C4-2B (cell line): Measurements from ENCODE around the gene CTTNBP2NL.
A peak's percentile ranks its signal among the peaks of the same experiment; 100 is the strongest.
"Not testable (repeated sequence)": the region's sequence is repeated elsewhere in the genome, so short reads cannot be mapped to it uniquely, and the experiment has no call there.

ENCODE experiments used
- H3K27ac ChIP-seq: fragments of 450-650 bp; 2 replicates; pipeline ENCODE4 v1.5.1; 2017
- CTCF ChIP-seq: fragments of 450-650 bp; conservative IDR thresholded peaks from 2 replicates; pipeline ENCODE4 v1.5.1; 2017; ENCODE audit warnings: mild to moderate bottlenecking
- ZFX ChIP-seq: fragments of 450-650 bp; IDR thresholded peaks from 2 replicates; pipeline ENCODE4 v1.6.1; 2017

Gene CTTNBP2NL

GRCh38 chr1:112460615-112461014 is 64.6 kb downstream of the CTTNBP2NL start:
- TF ChIP-seq CTCF: no peak
- no peak for TF ChIP-seq ZFX
- no peak overlapping the region for H3K27ac ChIP-seq

GRCh38 chr1:112461200-112461871 is 65.3 kb downstream of the CTTNBP2NL start:
- TF ChIP-seq CTCF (no peak), ZFX (no peak)

GRCh38 chr1:112462953-112463279 is 66.9 kb downstream of the CTTNBP2NL start:
- peak overlapping the region; percentile 86; the same call in 1 of the 2 replicates for H3K27ac ChIP-seq
- TF ChIP-seq ZFX (no peak), CTCF (no peak)

More at GRCh38 chr1:112461200-112461871, 65.3 kb downstream of the CTTNBP2NL start:
- H3K27ac ChIP-seq: peak overlapping the region; percentile 86

- no peak overlapping the region for H3K27ac ChIP-seq
- TF ChIP-seq CTCF: no peak
- TF ChIP-seq ZFX: no peak
Measured at GRCh38 chr1:112464501-112464900, 68.5 kb downstream of the CTTNBP2NL start.

- H3K27ac ChIP-seq: no peak overlapping the region
- TF ChIP-seq ZFX (no peak), CTCF (no peak)
Measured at GRCh38 chr1:112465122-112465521, 69.1 kb downstream of the CTTNBP2NL start.

- H3K27ac ChIP-seq: peak overlapping the region; percentile 18
- peak; percentile 92 for TF ChIP-seq CTCF
- no peak for TF ChIP-seq ZFX
Measured at GRCh38 chr1:112466078-112466660, 70.2 kb downstream of the CTTNBP2NL start.

- H3K27ac ChIP-seq: not testable (repeated sequence)
Measured at GRCh38 chr1:112470324-112470723, 74.3 kb downstream of the CTTNBP2NL start.

- TF ChIP-seq ZFX (no peak), CTCF (no peak)
- no peak overlapping the region for H3K27ac ChIP-seq
Measured at GRCh38 chr1:112470966-112471365, 75.0 kb downstream of the CTTNBP2NL start.
